Transverse colon (tissue), 4 donors: ENCODE data around the gene SPEF2.

ENCODE experiments used
- CTCF ChIP-seq, 5 experiments: fragments of 200-600 bp in 3 of 5; fragments of 450-650 bp in 2 of 5; sonication (generic) in 3 of 5; IDR thresholded peaks; 1 replicate in 2 of 5; 2 replicates in 3 of 5; pipeline ENCODE4 v1.5.1; 2016 to 2017; ENCODE audit warnings: antibody characterized with exemption in 5 of 5, inconsistent platforms in 3 of 5, mild to moderate bottlenecking in 2 of 5, moderate library complexity in 1 of 5
- POLR2A ChIP-seq: fragments of 450-650 bp; IDR thresholded peaks from one replicate; pipeline ENCODE4 v1.6.1; 2016; ENCODE audit warnings: antibody characterized with exemption, mild to moderate bottlenecking, moderate library complexity
- POLR2AphosphoS5 ChIP-seq, 3 donors: sonication (generic); formaldehyde crosslinking; IDR thresholded peaks; one replicate each; pipeline ENCODE4 v1.6.1; 2016; ENCODE audit warnings: antibody characterized with exemption in 3 of 3

GRCh38 chr5:35849860-35850259, 232.2 kb downstream of the SPEF2 start:
- TF ChIP-seq CTCF (IDR thresholded peaks at IDR 0.05) = no peak
- no peak for TF ChIP-seq POLR2A
- no peak for TF ChIP-seq POLR2AphosphoS5 (IDR thresholded peaks at IDR 0.05)
